ENCODE measurements around the gene SREBF1. TPM values are rescaled to one million over a fixed set of nuclear protein-coding genes. Genes with fewer than 3 reads are reported as not detected.
A peak's percentile ranks its signal among the peaks of the same experiment; 100 is the strongest.

The SREBF1 gene
- polyA plus RNA-seq, 4 donors, result 43.9 to 58.1 (median 50.8) TPM

GRCh38 chr17:17842111-17842876, 5.5 kb upstream of the SREBF1 start:
- DNase-seq (ENCODE audit: low read depth in 4 of 4, low spot score in 2 of 4), result no peak

- DNase-seq (ENCODE audit: low read depth in 4 of 4, low spot score in 2 of 4), result no peak
Measured at GRCh38 chr17:17841601-17842025, 4.8 kb upstream of the SREBF1 start.

GRCh38 chr17:17840751-17841591, 4.2 kb upstream of the SREBF1 start:
- no peak for DNase-seq (ENCODE audit: low read depth in 4 of 4, low spot score in 2 of 4)

GRCh38 chr17:17839791-17840707, 3.3 kb upstream of the SREBF1 start:
- DNase-seq (ENCODE audit: low read depth in 4 of 4, low spot score in 2 of 4), result peak in 1 of 4 donors; percentile 66

GRCh38 chr17:17837966-17838962, 1.5 kb upstream of the SREBF1 start:
- no peak for DNase-seq (ENCODE audit: low read depth in 4 of 4, low spot score in 2 of 4)

GRCh38 chr17:17837380-17837821, 615 bp upstream of the SREBF1 start:
- DNase-seq (ENCODE audit: low read depth in 4 of 4, low spot score in 2 of 4), result no peak

GRCh38 chr17:17836250-17836817, 452 bp downstream of the SREBF1 start:
- peak; percentile 93 to 97 (median 96) for DNase-seq (ENCODE audit: low read depth in 4 of 4, low spot score in 2 of 4)

GRCh38 chr17:17835415-17836249, 1.2 kb downstream of the SREBF1 start:
- DNase-seq (ENCODE audit: low read depth in 4 of 4, low spot score in 2 of 4), result no peak

GRCh38 chr17:17834974-17835373, 1.8 kb downstream of the SREBF1 start:
- no peak for DNase-seq (ENCODE audit: low read depth in 4 of 4, low spot score in 2 of 4)

GRCh38 chr17:17833658-17834357, 3.0 kb downstream of the SREBF1 start:
- DNase-seq (ENCODE audit: low read depth in 4 of 4, low spot score in 2 of 4), result no peak

GRCh38 chr17:17832032-17832363, 4.8 kb downstream of the SREBF1 start:
- DNase-seq (ENCODE audit: low read depth in 4 of 4, low spot score in 2 of 4), result no peak

- DNase-seq (ENCODE audit: low read depth in 4 of 4, low spot score in 2 of 4), result no peak
Measured at GRCh38 chr17:17831208-17832031, 5.4 kb downstream of the SREBF1 start.

- no peak for DNase-seq (ENCODE audit: low read depth in 4 of 4, low spot score in 2 of 4)
Measured at GRCh38 chr17:17830740-17831207, 6.0 kb downstream of the SREBF1 start.

GRCh38 chr17:17830269-17830567, 6.6 kb downstream of the SREBF1 start:
- DNase-seq (ENCODE audit: low read depth in 4 of 4, low spot score in 2 of 4), result no peak

- DNase-seq (ENCODE audit: low read depth in 4 of 4, low spot score in 2 of 4), result no peak
Measured at GRCh38 chr17:17827826-17828621, 8.8 kb downstream of the SREBF1 start.
